HG03060 (cell line): ENCODE results near the gene MIR17HG.

Experiments
- ATAC-seq: cut with Tn5 transposase; IDR thresholded peaks from one replicate; pipeline ENCODE4 v1.9.1; 2021; ENCODE audit warnings: low read depth, moderate number of reproducible peaks; ENCODE audit not compliant: unreplicated experiment

Gene MIR17HG

DNA sequence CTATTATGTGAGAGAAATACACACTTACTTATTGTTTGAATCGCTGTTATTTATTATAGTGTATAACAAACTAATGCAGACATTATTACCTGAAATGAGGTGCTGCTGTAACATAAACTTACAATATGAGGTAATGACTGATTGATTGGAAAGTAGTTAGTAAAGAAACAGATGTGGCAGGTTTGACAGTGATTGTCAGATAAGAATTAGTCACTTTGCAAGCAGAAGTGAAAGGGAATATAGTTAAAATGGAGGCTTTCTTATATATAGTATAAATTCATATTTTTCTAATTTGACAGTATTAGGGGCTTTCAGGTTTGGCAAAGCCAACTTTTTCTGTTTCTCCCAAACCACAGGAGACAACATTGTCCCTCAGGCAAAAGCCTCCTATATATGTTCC is 20.6 kb downstream of the MIR17HG start:
- ATAC-seq, result no peak

- no peak for ATAC-seq
Measured at GRCh38 chr13:91368676-91369440, 21.4 kb downstream of the MIR17HG start.

DNA sequence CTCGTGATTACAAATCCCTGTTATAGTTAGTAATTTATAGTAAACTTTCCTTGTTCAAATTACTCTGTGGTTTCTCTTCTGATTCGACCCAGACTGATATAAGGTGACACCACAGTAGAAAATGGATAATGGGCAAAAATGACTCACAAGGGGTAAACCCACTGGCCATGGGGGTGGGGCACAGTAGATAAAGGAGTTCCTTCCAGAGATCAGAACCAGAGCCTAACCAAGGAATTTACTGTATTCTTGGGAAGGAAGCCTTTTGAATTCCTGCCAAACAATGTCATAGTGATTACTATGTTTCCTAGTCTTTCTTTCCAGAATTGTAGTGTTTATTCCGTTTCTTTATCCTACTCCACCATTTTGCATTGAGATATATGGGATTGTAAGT is 21.9 kb downstream of the MIR17HG start:
- no peak for ATAC-seq

- ATAC-seq, result no peak
Measured at GRCh38 chr13:91370501-91370900, 23.0 kb downstream of the MIR17HG start.

- ATAC-seq, result no peak
Measured at GRCh38 chr13:91372911-91373310, 25.4 kb downstream of the MIR17HG start.

DNA sequence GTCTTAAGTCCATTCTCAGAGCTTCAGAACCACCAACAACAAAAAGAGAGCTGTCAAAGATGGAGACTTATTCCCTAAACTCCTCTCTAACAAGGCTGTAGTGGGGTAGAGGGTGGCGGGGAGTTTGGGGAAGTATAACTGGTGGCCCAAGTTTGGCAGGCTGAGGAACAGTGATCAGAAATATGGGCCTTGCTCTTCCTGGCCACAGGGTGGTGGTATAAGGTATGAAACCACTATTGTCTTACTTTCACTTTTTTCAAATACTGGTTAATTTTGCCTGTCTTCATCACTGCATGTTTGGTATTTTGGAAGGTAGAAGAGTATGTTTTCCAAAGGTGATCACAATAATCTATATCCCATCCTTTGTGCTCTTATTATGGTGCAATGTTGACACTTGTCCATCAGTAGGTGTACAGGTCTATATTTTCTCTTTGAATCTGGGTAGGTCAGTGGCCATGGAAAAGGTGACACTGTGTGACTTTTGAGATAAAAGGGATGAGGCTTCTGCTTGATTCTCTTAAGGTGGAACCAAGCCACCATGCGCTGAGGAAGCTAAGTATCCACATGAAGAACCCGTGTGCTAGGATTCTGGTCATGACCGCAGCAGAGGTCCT is 27.7 kb downstream of the MIR17HG start:
- ATAC-seq, result peak; percentile 91

GRCh38 chr13:91381371-91381770 is 33.9 kb downstream of the MIR17HG start:
- ATAC-seq, result no peak

GRCh38 chr13:91383836-91384235 is 36.3 kb downstream of the MIR17HG start:
- ATAC-seq, result no peak

DNA sequence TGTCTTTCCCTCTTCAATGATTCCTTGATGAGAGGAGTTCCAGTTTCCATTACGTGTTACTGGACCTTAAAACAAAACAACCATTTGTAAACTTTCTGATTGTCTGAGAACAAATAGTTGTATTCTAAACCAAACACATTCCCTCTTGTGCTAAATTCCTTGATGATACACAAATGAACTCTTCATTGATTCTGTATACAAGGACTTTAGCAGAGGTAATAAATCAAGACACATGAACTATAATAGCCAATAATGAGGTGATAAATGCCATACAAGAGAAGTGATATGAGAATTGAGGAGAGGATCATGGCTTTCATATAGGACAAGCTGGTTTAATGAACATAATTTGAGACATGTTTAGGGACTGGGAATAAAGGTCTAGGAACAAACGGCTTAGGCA is 37.4 kb downstream of the MIR17HG start:
- no peak for ATAC-seq

DNA sequence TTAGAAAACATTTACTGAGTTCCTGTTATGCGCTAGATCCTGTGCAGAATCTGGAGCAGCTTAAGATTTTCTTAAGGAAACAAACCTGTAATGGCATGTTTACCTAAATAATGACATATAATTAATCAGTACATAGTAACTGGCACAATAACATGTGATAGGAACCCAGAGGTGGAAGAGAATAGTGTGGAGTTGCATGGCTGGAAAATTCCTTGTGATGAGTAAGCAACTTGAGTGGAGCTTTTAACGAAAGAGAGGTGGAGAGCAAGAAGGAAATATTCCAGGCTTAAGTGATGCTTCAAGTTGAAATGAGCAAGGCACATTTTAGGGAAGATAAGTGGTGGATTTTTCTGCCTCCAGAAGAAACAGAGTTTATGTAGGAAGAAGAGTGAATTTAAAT is 41.7 kb downstream of the MIR17HG start:
- ATAC-seq, result no peak

DNA sequence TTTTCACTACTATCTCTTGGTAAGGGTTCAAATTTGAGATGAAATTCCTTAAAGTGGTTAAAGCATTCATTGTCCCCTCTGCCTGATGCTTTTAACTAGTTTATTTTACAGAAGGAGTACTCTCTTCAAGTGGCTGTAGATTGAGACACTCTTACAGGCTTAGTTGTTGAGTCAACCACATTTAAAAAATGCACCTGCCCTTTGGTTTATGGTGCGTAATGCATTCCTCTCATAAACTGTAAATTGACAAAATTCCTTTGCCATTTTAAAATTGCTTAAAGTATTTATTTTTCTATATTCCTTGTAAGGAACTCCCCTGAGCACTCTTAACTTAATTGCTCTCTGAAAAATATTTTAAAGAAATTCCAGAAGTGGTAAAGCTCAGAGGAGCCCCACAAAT is 50.1 kb downstream of the MIR17HG start:
- ATAC-seq, result no peak

DNA sequence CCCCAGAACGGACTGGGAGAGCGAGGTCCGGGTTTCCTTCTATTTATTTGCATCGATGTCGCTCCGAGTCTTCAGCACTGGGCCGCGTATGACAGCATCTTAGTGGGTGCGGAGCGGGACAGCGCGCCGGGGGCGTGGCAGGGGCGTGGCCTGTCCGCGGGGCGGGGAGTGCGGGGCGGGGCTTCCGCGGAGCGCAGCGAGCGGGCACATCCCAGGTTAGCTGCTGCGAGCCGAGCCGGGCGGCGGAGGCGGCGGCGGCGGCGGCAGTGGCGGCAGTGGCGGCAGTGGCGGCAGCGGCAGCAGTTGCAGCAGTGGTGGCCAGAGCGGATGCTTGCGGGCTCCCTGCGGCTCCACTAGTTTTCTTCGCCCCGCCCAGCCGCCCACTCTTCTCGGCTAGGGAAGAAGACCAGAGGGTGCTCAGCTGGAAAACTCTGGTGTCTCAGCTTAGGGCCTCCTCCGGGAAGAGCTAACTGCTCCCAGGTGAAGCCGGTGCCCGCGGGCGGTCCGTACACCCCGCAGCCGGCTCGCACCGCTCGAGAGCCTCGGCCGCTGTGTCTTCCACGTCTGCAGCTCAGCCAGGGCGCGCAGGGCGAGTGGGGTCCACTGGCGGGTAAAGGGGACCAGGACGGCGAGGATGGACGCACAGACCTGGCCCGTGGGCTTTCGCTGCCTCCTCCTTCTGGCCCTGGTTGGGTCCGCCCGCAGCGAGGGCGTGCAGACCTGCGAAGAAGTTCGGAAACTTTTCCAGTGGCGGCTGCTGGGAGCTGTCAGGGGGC is 51.1 kb downstream of the MIR17HG start, which contains the start of gene GPC5:
Gene GPC5, plus strand, starts transcription at position 209 of the 776 bp plus-strand sequence.
- peak; percentile 83 for ATAC-seq

DNA sequence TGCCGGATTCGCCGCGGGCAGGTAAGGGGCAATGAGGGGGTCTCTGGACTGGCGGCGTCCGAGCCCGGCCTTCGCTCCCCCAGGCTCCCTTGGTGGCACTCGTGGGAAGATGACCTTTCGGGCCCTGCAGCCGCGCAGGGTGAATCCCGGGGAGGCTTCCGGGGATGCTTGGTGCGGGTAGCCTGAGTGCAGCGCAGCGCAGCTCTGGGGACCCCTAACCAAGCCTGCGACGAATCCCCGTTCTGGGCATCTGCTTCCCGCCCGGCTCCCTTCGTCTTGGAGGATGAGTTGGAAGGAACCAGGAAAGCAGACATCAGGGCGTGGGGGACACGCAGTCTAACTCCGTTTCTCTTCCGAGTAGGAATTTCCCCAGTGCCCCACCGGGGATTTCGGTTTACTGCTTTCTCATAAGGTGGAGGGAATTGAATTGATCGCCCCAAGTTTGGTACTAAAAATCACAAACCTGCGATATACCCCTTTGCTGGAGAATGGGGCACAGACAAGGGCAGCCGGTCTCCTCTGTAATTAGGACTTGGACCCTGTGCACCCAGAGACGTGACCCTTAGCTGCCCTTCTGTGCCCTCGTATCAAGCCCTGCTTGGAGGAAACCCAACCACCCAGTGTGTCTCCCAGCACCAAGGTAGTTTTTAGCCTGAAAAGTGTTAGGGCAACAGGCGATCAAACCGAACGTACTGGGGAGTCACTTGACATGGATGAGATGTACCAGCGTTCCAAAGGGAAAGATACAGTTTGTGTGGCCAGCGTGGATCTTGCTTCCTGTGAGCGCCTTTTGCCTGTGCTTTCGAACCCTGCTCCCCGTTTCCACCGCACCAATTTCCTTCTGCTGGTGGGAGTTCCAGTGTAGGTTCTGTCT is 51.9 kb downstream of the MIR17HG start:
- no peak for ATAC-seq

GRCh38 chr13:91400063-91400399 is 52.5 kb downstream of the MIR17HG start:
- no peak for ATAC-seq

GRCh38 chr13:91400671-91401070 is 53.2 kb downstream of the MIR17HG start:
- ATAC-seq, result no peak

DNA sequence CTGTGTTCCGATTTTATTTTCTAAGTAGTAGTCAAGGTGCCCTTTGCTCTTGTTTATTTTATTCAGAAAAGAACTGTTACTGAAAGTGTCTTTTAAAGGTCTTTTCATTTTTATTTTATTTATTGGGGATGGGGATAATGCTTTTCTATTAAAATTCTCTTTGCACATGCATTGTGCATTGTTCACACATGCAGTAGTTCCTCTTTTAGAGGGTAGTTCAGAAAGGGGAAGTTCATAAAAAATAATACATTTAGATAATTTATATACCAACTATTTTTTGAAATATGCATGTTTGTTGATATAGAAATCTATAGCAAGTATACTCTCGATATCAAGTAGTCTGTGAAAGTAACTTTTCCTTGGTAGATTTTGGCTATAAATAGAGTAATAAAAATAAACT is 54.4 kb downstream of the MIR17HG start:
- ATAC-seq, result no peak
